ENCODE results near the gene DIP2C. TPM values are rescaled to one million over a fixed set of nuclear protein-coding genes. Genes with fewer than 3 reads are reported as not detected.

The DIP2C gene
- total and polyA plus RNA-seq, 2 experiments from 2014 or later, result 9.1 to 15.8 TPM

DNA sequence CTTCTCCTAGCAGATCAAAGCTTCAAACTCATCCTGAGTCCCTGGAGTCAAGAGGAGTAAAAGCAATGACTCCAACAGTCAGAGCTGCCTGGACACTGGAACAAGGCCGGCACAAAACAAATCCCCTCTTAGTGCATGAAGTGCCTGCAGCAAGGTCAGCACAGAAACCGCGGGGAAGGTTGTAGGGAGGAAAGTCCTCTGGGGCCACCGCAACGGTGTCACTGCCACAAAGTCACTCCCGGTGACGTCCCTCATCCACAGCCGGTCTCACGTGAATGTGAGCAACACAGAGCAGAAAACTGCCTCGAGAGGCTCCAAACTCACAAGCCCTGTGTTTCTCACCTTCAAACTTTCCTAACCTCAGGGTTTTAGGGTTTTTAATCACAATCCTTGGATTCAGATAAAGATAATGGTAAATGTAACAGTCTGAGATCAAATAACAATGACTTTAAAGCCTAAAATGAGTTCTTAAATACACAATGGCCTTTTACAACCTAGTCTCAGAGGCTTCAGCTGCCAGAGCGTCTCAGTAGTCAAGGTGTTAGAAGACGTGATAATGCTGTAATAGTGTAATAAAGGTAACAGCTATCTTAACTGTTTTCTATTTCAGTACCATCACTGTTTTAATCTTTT, 279.9 kb downstream of the DIP2C start:
- Histone ChIP-seq H3K4me1 (ENCODE audit: low read depth) (no peaks in the 10 kb centered on the region), H3K9me3 (ENCODE audit: low read depth) (no peaks in the 10 kb centered on the region), H3K27me3 (no peaks in the 10 kb centered on the region), H3K36me3 (peaks cover 11% of the 10 kb centered on the region), H3K27ac (peak overlapping the region; percentile 43), H3K4me3 (no peak overlapping the region)
- peak in 1 of 2 donors; percentile 18 for DNase-seq (ENCODE audit: low read depth in 1 of 2, low spot score in 1 of 2)
- TF ChIP-seq, protein P1, sequence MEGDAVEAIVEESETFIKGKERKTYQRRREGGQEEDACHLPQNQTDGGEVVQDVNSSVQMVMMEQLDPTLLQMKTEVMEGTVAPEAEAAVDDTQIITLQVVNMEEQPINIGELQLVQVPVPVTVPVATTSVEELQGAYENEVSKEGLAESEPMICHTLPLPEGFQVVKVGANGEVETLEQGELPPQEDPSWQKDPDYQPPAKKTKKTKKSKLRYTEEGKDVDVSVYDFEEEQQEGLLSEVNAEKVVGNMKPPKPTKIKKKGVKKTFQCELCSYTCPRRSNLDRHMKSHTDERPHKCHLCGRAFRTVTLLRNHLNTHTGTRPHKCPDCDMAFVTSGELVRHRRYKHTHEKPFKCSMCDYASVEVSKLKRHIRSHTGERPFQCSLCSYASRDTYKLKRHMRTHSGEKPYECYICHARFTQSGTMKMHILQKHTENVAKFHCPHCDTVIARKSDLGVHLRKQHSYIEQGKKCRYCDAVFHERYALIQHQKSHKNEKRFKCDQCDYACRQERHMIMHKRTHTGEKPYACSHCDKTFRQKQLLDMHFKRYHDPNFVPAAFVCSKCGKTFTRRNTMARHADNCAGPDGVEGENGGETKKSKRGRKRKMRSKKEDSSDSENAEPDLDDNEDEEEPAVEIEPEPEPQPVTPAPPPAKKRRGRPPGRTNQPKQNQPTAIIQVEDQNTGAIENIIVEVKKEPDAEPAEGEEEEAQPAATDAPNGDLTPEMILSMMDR (IDR thresholded peaks at IDR 0.05; ENCODE audit: low read depth, low read length), result no peak

DNA sequence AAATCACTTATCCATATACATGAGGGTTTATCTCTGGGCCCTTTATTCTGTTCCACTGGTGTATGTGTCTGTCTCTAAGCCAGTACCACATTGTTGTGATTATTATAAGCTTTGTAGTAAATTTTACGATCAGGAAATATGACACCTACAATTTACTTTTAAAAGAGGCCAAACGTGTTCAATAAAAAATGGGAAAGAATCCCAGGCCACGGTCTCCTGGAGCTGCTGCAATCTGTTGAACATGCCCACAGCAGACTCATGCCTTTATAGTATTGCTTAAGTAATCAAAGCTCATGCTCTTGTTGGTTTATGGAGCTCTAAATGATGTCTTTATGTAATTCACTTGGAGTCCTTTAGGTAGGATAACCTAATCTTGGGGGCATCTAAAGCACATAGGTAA, 281.2 kb downstream of the DIP2C start:
- H3K27ac ChIP-seq, result no peak overlapping the region
- H3K4me1 ChIP-seq (ENCODE audit: low read depth), result no peaks in the 10 kb centered on the region
- no peaks in the 10 kb centered on the region for H3K27me3 ChIP-seq
- H3K36me3 ChIP-seq, result peaks cover 5% of the 10 kb centered on the region
- H3K4me3 ChIP-seq, result no peak overlapping the region
- no peaks in the 10 kb centered on the region for H3K9me3 ChIP-seq (ENCODE audit: low read depth)
- DNase-seq (ENCODE audit: low read depth in 1 of 2, low spot score in 1 of 2), result no peak
- TF ChIP-seq, protein P1 (IDR thresholded peaks at IDR 0.05; ENCODE audit: low read depth, low read length), result no peak

DNA sequence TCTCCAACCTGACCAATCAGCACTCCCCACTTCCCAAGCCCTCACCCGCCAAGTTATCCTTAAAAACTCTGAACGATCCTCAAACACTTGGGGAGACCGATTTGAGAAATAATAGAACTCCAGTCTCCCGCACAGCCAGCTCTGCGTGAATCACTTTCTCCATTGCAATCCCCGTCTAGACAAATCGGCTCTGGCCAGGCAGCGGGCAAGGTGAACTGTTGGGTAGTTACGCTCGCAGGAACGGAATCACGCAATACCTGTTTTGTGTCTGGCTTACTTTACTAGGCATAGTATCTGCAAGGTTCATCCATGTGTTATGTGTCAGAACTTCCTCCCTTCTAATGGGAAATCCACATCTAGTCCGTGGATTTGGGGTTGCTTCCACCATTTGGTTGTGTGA, 282.5 kb downstream of the DIP2C start:
- H3K27ac ChIP-seq, result no peak overlapping the region
- H3K36me3 ChIP-seq, result peaks cover 5% of the 10 kb centered on the region
- H3K4me3 ChIP-seq, result no peak overlapping the region
- H3K4me1 ChIP-seq (ENCODE audit: low read depth), result no peaks in the 10 kb centered on the region
- no peaks in the 10 kb centered on the region for H3K27me3 ChIP-seq
- TF ChIP-seq, protein P1 (IDR thresholded peaks at IDR 0.05; ENCODE audit: low read depth, low read length), result no peak
- DNase-seq (ENCODE audit: low read depth in 1 of 2, low spot score in 1 of 2), result no peak
- H3K9me3 ChIP-seq (ENCODE audit: low read depth), result no peaks in the 10 kb centered on the region

DNA sequence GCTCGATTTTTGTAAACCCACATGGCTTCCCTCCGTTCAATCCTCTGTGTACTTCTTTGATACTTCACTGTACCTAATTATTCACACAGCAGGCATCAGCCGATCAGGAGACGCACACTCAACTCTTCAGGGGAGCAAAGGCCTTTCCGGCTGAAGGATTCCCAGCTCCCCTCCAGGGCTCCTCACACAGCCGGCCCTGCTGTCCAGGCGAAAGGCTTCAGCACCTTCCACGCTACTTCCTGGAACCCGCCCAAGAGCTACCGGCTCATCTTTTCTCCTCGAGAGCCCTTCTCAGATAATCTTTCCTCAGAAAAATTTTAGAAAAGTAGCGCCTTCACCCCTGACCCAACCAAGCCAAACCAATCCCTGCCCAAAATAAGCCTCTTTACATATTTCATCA, 283.8 kb downstream of the DIP2C start:
- no peak overlapping the region for H3K4me3 ChIP-seq
- no peak for DNase-seq (ENCODE audit: low read depth in 1 of 2, low spot score in 1 of 2)
- peaks cover 5% of the 10 kb centered on the region for H3K36me3 ChIP-seq
- no peaks in the 10 kb centered on the region for H3K27me3 ChIP-seq
- no peak overlapping the region for H3K27ac ChIP-seq
- no peaks in the 10 kb centered on the region for H3K4me1 ChIP-seq (ENCODE audit: low read depth)
- H3K9me3 ChIP-seq (ENCODE audit: low read depth), result no peaks in the 10 kb centered on the region
- TF ChIP-seq, protein P1 (IDR thresholded peaks at IDR 0.05; ENCODE audit: low read depth, low read length), result no peak

DNA sequence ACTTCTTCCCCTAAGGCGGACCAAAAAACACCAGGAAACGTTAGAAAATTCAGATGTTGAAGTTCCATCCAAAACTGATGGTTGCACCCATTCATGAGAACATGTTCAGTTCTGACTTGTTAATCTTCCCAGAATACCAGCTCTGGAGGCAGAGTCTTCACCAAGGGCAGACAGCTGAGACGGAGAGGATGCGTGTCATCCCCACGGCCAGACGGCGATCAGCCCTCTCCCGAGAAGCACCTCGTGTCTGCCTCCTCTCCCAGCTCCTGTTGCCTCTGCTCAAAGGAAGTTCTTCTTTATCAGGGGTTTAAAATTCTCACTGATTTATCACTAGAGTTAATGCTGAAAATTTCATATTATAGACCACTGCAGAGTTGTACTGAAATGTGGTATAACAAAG, 284.5 kb downstream of the DIP2C start:
- TF ChIP-seq, protein P1 (IDR thresholded peaks at IDR 0.05; ENCODE audit: low read depth, low read length), result no peak
- Histone ChIP-seq H3K4me1 (ENCODE audit: low read depth) (no peaks in the 10 kb centered on the region), H3K27me3 (no peaks in the 10 kb centered on the region), H3K27ac (no peak overlapping the region), H3K36me3 (peaks cover 5% of the 10 kb centered on the region), H3K4me3 (no peak overlapping the region), H3K9me3 (ENCODE audit: low read depth) (no peaks in the 10 kb centered on the region)
- no peak for DNase-seq (ENCODE audit: low read depth in 1 of 2, low spot score in 1 of 2)
